Spinal cord (tissue), 10 donors: Measurements from ENCODE around the gene MYO1D. TPM values are rescaled to one million over a fixed set of nuclear protein-coding genes. Genes with fewer than 3 reads are reported as not detected.
A peak's percentile ranks its signal among the peaks of the same experiment; 100 is the strongest.

Experiments used
- DNase-seq, 6 donors: peaks; one replicate each; pipeline versions ENCODE4 v3.0.0 to v3.0.0-alpha.2; 2013 to 2015; ENCODE audit warnings: low spot score in 6 of 6, low read depth in 4 of 6
- H3K27ac ChIP-seq: one replicate; pipeline ENCODE4 v1.5.1; 2013; ENCODE audit warnings: low read depth, low read length, control low read depth
- H3K27me3 ChIP-seq: one replicate; pipeline ENCODE4 v1.6.1; 2013; ENCODE audit warnings: low read length; ENCODE audit not compliant: control insufficient read depth, insufficient read depth
- H3K36me3 ChIP-seq: one replicate; pipeline ENCODE4 v1.6.1; 2013; ENCODE audit warnings: low read length; ENCODE audit not compliant: control insufficient read depth, insufficient read depth
- H3K4me1 ChIP-seq: one replicate; pipeline ENCODE4 v1.6.1; 2013; ENCODE audit warnings: low read length; ENCODE audit not compliant: control insufficient read depth, insufficient read depth
- H3K4me3 ChIP-seq: one replicate; pipeline ENCODE4 v1.5.1; 2013; ENCODE audit warnings: low read depth, low read length, control low read depth
- H3K9me3 ChIP-seq: one replicate; pipeline ENCODE4 v1.6.1; 2013; ENCODE audit warnings: low read length; ENCODE audit not compliant: control insufficient read depth, insufficient read depth
- WGBS: methylation state at CpG from one replicate; pipeline ENCODE4 v1.1.5; 2013; ENCODE audit warnings: missing lambda C conversion rate; ENCODE audit not compliant: insufficient coverage; 5-methylcytosine and 5-hydroxymethylcytosine counted together
- polyA plus RNA-seq, 2 donors: library from polyadenylated mRNA; unstranded; fragments of 120-200 nt; gene quantifications; one replicate each; pipeline ENCODE4 v1.2.1, GENCODE V29; 2013; ENCODE audit not compliant: insufficient read length in 2 of 2
- total RNA-seq, 2 donors: library from RNA; depleted of rRNA in 1 of 2; stranded (reverse); fragments of 120-200 nt in 1 of 2; fragments of >200 nt in 1 of 2; gene quantifications; one replicate each; pipeline versions ENCODE4 v1.2.3 to v1.2.4, GENCODE V29; 2013 to 2014
- donor health status: healthy.

Gene MYO1D
- total and polyA plus RNA-seq, 4 donors = 5.0 to 29.1 (median 9.2) TPM

GRCh38 chr17:32847977-32848376 lies 28.9 kb downstream of the MYO1D start:
- WGBS = no CpG with 5 or more reads among the region's 2 CpGs
- Histone ChIP-seq H3K27ac (no peak overlapping the region), H3K9me3 (no peaks in the 10 kb centered on the region), H3K4me1 (no peaks in the 10 kb centered on the region), H3K4me3 (no peak overlapping the region), H3K27me3 (no peaks in the 10 kb centered on the region), H3K36me3 (no peaks in the 10 kb centered on the region)
- no peak for DNase-seq

DNA sequence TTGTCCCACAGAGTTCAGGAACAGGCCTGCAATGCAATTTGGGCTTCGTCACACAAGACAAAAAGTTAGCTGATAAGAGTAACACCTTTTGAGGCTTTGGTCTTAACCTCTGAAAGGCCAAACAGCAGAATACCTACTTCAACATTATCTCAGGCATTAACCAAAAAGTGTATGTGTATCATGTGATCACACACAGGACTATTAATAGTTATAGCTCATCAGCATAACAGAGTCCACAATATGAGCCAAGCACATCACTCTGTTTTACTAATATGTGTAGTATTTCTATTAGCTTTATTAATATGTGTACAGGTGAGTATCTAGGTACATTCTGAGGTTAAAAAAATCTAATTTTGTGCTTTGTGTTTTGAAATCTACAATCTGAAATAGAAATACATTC lies 30.8 kb downstream of the MYO1D start:
- DNase-seq = no peak
- H3K4me1 ChIP-seq = no peaks in the 10 kb centered on the region
- H3K27me3 ChIP-seq = no peaks in the 10 kb centered on the region
- WGBS = no CpG with 5 or more reads among the region's 1 CpG
- H3K9me3 ChIP-seq = no peaks in the 10 kb centered on the region
- no peak overlapping the region for H3K27ac ChIP-seq
- H3K36me3 ChIP-seq = no peaks in the 10 kb centered on the region
- H3K4me3 ChIP-seq = no peak overlapping the region

DNA sequence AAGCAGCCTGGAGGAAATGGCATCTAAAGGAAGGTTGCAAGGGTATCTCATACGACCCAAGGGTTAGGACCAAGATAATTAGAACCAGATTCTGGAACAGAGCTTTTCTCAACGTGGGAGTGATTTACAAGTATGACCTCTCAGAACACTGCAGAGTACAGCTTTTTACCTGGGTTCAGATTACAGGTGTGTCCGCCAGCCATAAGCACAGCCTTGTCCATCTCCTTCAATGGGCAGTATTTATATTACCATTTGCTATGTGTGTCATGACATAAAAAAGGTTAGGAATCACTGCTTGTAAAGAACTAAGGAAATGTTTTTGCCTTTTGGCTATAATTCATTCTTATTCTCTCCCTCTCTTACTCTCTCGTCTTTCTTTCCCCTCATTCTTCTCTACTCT lies 36.7 kb downstream of the MYO1D start:
- no peak for DNase-seq
- Histone ChIP-seq H3K4me3 (no peak overlapping the region), H3K27me3 (no peaks in the 10 kb centered on the region), H3K27ac (no peak overlapping the region), H3K9me3 (no peaks in the 10 kb centered on the region), H3K36me3 (no peaks in the 10 kb centered on the region), H3K4me1 (no peaks in the 10 kb centered on the region)
- 63% methylated on average over 2 of the region's 4 CpGs for WGBS

DNA sequence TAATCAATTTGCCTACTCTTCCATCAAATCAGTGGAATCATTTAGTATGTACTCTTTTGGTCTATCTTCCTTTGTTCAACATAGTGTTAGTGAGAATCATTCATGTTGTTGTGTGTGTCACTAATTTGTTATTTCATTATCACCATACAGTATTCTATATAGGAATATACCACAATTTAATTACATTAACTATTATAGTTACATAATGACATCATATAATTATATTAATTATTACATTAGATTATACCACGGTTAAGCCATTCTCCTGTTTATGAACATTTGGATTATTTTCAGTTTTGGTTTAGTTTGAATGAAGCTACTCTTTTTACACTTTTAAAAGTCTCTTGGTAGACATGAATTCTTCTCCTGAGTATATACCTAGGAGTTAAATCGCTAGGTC lies 40.4 kb downstream of the MYO1D start:
- Histone ChIP-seq H3K36me3 (no peaks in the 10 kb centered on the region), H3K27ac (no peak overlapping the region), H3K9me3 (no peaks in the 10 kb centered on the region), H3K4me3 (no peak overlapping the region), H3K27me3 (no peaks in the 10 kb centered on the region), H3K4me1 (no peaks in the 10 kb centered on the region)
- no peak for DNase-seq
- no CpG with 5 or more reads among the region's 2 CpGs for WGBS

DNA sequence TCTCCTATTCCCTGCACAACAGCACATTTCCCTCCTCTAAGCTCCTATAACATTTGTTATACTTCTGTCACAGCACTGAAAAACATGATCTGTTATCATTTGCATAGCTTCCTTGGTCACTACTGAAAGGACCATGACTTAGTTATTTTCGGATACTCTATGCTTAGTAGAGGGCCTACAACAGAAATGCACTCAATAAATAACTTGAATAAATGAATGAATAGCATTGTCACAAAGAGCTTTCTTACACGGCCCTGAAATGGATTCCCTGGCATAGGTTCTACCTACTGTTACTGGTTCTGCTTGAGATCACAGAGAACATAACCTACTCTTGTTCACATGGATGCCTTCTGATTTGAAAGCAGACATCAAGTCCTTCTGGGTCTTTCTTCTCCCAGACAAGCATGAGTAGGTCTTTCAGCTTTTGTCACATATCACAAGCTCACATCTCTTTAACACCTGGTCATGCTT lies 41.6 kb downstream of the MYO1D start:
- Histone ChIP-seq H3K36me3 (no peaks in the 10 kb centered on the region), H3K27ac (no peak overlapping the region), H3K4me1 (no peaks in the 10 kb centered on the region), H3K9me3 (no peaks in the 10 kb centered on the region), H3K4me3 (no peak overlapping the region), H3K27me3 (no peaks in the 10 kb centered on the region)
- 75% methylated on average over 1 of the region's 2 CpGs for WGBS
- DNase-seq = no peak

- no peak overlapping the region for H3K4me3 ChIP-seq
- no peak overlapping the region for H3K27ac ChIP-seq
- no peaks in the 10 kb centered on the region for H3K4me1 ChIP-seq
- DNase-seq = no peak
- H3K9me3 ChIP-seq = no peaks in the 10 kb centered on the region
- H3K27me3 ChIP-seq = no peaks in the 10 kb centered on the region
- no peaks in the 10 kb centered on the region for H3K36me3 ChIP-seq
- no CpG with 5 or more reads among the region's 2 CpGs for WGBS
Observed at GRCh38 chr17:32834104-32834503, 42.8 kb downstream of the MYO1D start.

DNA sequence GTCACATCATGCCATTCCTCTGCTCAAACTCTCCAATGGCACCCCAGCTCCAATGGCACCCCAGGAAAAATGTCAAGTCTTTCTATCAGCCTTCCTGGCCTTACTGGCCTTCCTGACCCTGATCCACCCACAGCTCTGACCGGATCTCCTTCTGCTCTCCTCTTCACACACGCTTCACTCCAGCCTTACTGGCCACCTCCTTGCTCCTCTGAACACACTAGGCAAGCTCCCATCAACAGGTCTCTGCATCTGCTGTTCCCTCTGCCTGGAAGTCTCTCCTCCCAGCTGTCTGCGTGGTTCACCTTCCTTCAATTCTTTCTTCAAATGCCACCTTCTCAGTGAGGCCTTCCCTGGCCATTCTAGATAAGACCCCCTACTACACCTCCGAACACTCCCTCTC lies 43.4 kb downstream of the MYO1D start:
- no peaks in the 10 kb centered on the region for H3K4me1 ChIP-seq
- no peaks in the 10 kb centered on the region for H3K36me3 ChIP-seq
- H3K9me3 ChIP-seq = no peaks in the 10 kb centered on the region
- H3K4me3 ChIP-seq = no peak overlapping the region
- 95% methylated on average over 4 of the region's 4 CpGs for WGBS
- no peak for DNase-seq
- H3K27me3 ChIP-seq = no peaks in the 10 kb centered on the region
- H3K27ac ChIP-seq = no peak overlapping the region

DNA sequence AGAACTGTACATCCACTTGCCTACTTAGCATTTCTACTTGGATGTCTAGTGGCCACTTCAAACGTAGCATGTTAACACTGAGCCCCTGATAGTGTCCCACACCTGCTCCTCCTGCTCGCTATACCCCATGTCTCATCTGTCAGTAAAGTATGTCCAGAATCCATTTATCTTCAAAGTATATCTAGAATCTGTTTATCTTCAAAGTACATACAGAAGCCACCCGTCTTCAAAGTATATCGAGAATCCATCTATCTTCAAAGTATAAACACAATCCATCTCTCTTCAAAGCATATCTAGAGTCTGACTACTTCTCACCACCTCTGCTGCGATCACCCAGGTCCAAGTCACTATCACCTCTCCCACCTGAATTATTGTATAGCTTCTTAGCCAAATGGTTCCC lies 43.8 kb downstream of the MYO1D start:
- Histone ChIP-seq H3K36me3 (no peaks in the 10 kb centered on the region), H3K27ac (no peak overlapping the region), H3K4me1 (no peaks in the 10 kb centered on the region), H3K27me3 (no peaks in the 10 kb centered on the region), H3K4me3 (no peak overlapping the region), H3K9me3 (no peaks in the 10 kb centered on the region)
- DNase-seq = no peak
- 92% methylated on average over 5 of the region's 5 CpGs for WGBS

GRCh38 chr17:32831627-32832243 lies 45.2 kb downstream of the MYO1D start:
- no peak overlapping the region for H3K27ac ChIP-seq
- WGBS = no CpG with 5 or more reads among the region's 2 CpGs
- no peaks in the 10 kb centered on the region for H3K9me3 ChIP-seq
- no peaks in the 10 kb centered on the region for H3K36me3 ChIP-seq
- DNase-seq = no peak
- no peak overlapping the region for H3K4me3 ChIP-seq
- no peaks in the 10 kb centered on the region for H3K4me1 ChIP-seq
- H3K27me3 ChIP-seq = no peaks in the 10 kb centered on the region

- peak in 1 of 6 donors; percentile 42 for DNase-seq
- H3K27me3 ChIP-seq = no peaks in the 10 kb centered on the region
- H3K9me3 ChIP-seq = no peaks in the 10 kb centered on the region
- no peaks in the 10 kb centered on the region for H3K4me1 ChIP-seq
- H3K36me3 ChIP-seq = no peaks in the 10 kb centered on the region
- no CpG with 5 or more reads among the region's 3 CpGs for WGBS
- H3K27ac ChIP-seq = no peak overlapping the region
- H3K4me3 ChIP-seq = no peak overlapping the region
Observed at GRCh38 chr17:32831223-32831622, 45.7 kb downstream of the MYO1D start.
